ENCODE data around the gene VWF.

Gene VWF

DNA sequence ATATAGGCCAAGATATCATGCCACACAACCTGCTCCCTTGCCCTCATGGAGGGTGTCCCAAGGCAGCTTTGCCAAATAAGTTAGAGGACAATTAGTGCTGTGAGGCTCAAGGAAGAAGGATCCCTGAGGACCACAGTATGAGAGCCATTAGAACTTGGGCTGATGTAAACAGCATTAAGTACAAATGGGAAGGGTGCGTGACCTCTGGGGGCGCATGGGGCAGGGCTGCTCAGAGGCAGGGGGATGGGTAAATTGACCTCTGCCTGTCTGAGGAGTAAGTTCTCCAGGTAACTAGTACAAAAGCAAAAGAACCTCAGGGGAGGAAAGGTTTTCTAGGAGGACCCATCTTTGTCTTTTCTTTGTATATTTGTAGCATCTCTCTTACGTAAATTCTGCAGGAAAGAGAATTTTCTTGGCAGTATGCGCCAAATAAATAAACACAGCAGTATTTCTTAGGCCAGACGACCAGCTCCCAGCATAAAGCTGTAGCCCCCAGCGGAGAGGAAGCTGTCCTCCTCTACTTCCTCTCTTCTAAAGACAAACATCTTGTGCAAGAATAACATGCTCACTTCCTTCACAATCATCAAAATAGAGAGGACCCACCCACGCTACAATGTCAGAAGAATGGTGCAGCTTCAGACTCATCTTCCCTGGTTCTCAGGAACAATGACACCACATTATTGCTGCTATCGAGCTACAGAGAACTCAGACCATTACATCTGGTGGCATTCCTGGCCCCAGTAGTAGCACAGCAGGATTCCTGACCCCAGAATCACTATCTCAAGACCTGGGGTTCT lies 16.4 kb upstream of the VWF start:
- Histone ChIP-seq H3K9me2 (replicated peaks; ENCODE audit: insufficient read depth, low read length) (no peaks in the 10 kb centered on the region), H3K4me2 (ENCODE audit: low read depth, low read length) (no peak overlapping the region), H3K4me3 (ENCODE audit: low read length) (no peak overlapping the region), H3K27ac (ENCODE audit: low read length) (no peak overlapping the region), H3K9me3 (replicated peaks; ENCODE audit: insufficient read depth, low read length) (no peaks in the 10 kb centered on the region), H4K20me1 (ENCODE audit: insufficient read depth, low read length) (no peaks in the 10 kb centered on the region), H3F3A (ENCODE audit: insufficient read depth, low read length) (no peaks in the 10 kb centered on the region), H3K27me3 (replicated peaks; ENCODE audit: insufficient read depth, low read length) (no peaks in the 10 kb centered on the region), H2AFZ (ENCODE audit: low read length) (no peak overlapping the region), H3K4me1 (ENCODE audit: low read length) (no peaks in the 10 kb centered on the region), H3K79me2 (ENCODE audit: low read length) (no peaks in the 10 kb centered on the region), H3K36me3 (replicated peaks; ENCODE audit: insufficient read depth, low read length) (no peaks in the 10 kb centered on the region), H3K9ac (ENCODE audit: low read length) (no peak overlapping the region)
- DNase-seq, result no peak
- TF ChIP-seq EZH2phosphoT487 (IDR thresholded peaks at IDR 0.05; ENCODE audit: low read length) (no peak), CTCF (IDR thresholded peaks at IDR 0.05; ENCODE audit: low read length) (no peak), EZH2 (optimal IDR thresholded peaks at IDR 0.05; ENCODE audit: low read depth, low read length) (no peak)

DNA sequence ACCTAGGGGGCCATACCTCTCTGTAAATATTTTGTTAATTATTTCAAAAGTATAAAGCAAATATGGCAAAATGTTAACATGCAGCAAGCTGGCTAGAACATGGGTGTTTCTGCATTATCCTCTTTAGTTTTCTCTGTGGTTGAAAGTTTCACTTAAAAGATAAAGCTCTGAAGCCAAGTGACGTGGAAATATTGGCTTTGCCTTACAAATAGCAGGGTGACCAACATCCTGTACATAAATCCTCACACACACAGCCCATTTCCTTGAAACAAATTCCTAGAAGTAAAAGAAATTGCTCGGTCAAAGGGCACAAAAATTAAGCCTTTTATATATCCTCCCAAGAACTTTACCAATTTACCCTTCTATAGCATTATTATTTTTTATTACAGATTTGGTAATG lies 10.6 kb upstream of the VWF start:
- H3K9ac ChIP-seq (ENCODE audit: low read length), result no peak overlapping the region
- H2AFZ ChIP-seq (ENCODE audit: low read length), result no peak overlapping the region
- H4K20me1 ChIP-seq (ENCODE audit: insufficient read depth, low read length), result no peaks in the 10 kb centered on the region
- H3K4me1 ChIP-seq (ENCODE audit: low read length), result no peaks in the 10 kb centered on the region
- H3K4me3 ChIP-seq (ENCODE audit: low read length), result no peak overlapping the region
- H3K4me2 ChIP-seq (ENCODE audit: low read depth, low read length), result no peak overlapping the region
- no peak for TF ChIP-seq EZH2phosphoT487 (IDR thresholded peaks at IDR 0.05; ENCODE audit: low read length)
- TF ChIP-seq CTCF (IDR thresholded peaks at IDR 0.05; ENCODE audit: low read length), result no peak
- no peak for TF ChIP-seq EZH2 (optimal IDR thresholded peaks at IDR 0.05; ENCODE audit: low read depth, low read length)
- H3K27ac ChIP-seq (ENCODE audit: low read length), result no peak overlapping the region
- H3K36me3 ChIP-seq (replicated peaks; ENCODE audit: insufficient read depth, low read length), result no peaks in the 10 kb centered on the region
- no peaks in the 10 kb centered on the region for H3K9me2 ChIP-seq (replicated peaks; ENCODE audit: insufficient read depth, low read length)
- H3K79me2 ChIP-seq (ENCODE audit: low read length), result no peaks in the 10 kb centered on the region
- DNase-seq, result no peak
- no peaks in the 10 kb centered on the region for H3F3A ChIP-seq (ENCODE audit: insufficient read depth, low read length)
- H3K27me3 ChIP-seq (replicated peaks; ENCODE audit: insufficient read depth, low read length), result no peaks in the 10 kb centered on the region
- no peaks in the 10 kb centered on the region for H3K9me3 ChIP-seq (replicated peaks; ENCODE audit: insufficient read depth, low read length)

DNA sequence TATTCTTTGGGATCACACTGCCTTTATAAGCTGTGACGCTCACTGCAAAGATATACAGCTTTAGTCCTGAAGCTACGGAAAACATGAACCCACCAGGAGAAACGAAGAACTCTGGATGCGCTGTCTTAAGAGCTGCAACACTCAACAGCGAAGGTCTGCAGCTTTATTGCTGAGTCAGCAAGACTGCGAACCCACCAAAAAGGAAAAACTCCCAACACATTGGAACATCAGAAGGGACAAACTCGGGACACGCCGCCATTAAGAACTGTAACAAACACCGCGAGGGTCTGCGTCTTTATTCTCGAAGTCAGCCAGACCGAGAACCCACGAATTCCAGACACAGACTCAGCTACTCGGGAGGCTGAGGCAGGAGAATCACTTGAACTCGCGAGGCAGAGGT lies 9.2 kb upstream of the VWF start:
- Histone ChIP-seq H3K27me3 (replicated peaks; ENCODE audit: insufficient read depth, low read length) (no peaks in the 10 kb centered on the region), H2AFZ (ENCODE audit: low read length) (no peak overlapping the region), H3K4me1 (ENCODE audit: low read length) (no peaks in the 10 kb centered on the region), H3K4me2 (ENCODE audit: low read depth, low read length) (no peak overlapping the region), H3K36me3 (replicated peaks; ENCODE audit: insufficient read depth, low read length) (no peaks in the 10 kb centered on the region), H3F3A (ENCODE audit: insufficient read depth, low read length) (no peaks in the 10 kb centered on the region), H3K79me2 (ENCODE audit: low read length) (no peaks in the 10 kb centered on the region), H3K9me2 (replicated peaks; ENCODE audit: insufficient read depth, low read length) (no peaks in the 10 kb centered on the region), H3K9ac (ENCODE audit: low read length) (no peak overlapping the region), H4K20me1 (ENCODE audit: insufficient read depth, low read length) (no peaks in the 10 kb centered on the region), H3K4me3 (ENCODE audit: low read length) (no peak overlapping the region), H3K27ac (ENCODE audit: low read length) (no peak overlapping the region), H3K9me3 (replicated peaks; ENCODE audit: insufficient read depth, low read length) (no peaks in the 10 kb centered on the region)
- DNase-seq, result no peak
- TF ChIP-seq EZH2 (optimal IDR thresholded peaks at IDR 0.05; ENCODE audit: low read depth, low read length) (no peak), EZH2phosphoT487 (IDR thresholded peaks at IDR 0.05; ENCODE audit: low read length) (no peak), CTCF (IDR thresholded peaks at IDR 0.05; ENCODE audit: low read length) (no peak)

Data from MM.1S (cell line).